HG03025 (cell line): ENCODE measurements around the gene TBX10.
"Not testable (repeated sequence)": the region's sequence is repeated elsewhere in the genome, so short reads cannot be mapped to it uniquely, and the experiment has no call there.

ENCODE experiments used
- ATAC-seq: cut with Tn5 transposase; IDR thresholded peaks from one replicate; pipeline ENCODE4 v1.9.1; 2021; ENCODE audit warnings: mild to moderate bottlenecking, moderate library complexity; ENCODE audit not compliant: unreplicated experiment, low FRiP score

TBX10 gene

GRCh38 chr11:67646535-67647336 lies 7.2 kb upstream of the TBX10 start:
- no peak for ATAC-seq

DNA sequence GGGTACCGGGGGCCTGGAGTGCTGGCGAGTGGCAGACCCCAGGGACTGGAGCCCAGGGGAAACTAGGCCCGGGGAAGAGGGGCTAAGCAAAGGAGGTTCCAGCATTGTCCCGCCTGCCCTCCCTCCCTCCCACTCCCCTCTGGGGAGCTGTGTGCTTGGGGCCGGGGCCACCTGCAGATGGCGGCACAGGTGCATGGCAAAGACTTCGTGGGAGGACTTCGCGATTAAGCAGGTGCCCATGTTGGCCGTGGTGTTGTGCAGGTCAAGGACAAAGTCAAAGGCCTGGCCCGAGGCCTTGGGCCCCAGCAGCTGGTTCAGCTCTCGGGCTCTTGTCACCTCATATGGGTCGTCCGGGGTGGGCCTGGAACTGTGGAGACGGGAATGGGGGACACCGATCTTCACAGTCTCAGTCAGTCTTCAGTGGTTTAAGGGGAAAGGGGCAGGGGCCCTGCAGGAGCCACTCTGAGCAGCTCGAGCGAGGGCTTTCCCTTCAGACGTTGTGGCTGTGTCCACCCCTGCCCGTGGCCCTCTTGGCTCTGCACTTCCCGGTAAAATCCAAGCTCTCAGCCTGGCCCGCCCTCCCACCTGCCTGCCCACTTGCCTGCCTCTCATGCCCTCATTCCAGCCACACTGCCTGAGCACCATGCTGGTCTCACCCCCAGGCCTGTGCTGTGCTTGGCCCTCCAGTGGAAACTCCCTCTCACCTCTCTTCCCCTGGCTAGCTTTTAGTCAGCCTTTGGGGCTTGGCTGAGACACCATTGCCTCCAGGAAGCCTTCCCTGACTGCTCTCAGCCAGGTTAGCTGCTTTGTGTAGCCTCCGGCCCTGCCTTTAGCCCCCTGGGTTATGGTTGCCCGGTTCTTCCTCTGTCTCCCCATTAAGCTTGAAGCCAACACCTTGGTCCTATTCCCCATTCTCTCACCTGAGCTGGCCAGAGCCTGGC lies 6.2 kb upstream of the TBX10 start:
- no peak for ATAC-seq

DNA sequence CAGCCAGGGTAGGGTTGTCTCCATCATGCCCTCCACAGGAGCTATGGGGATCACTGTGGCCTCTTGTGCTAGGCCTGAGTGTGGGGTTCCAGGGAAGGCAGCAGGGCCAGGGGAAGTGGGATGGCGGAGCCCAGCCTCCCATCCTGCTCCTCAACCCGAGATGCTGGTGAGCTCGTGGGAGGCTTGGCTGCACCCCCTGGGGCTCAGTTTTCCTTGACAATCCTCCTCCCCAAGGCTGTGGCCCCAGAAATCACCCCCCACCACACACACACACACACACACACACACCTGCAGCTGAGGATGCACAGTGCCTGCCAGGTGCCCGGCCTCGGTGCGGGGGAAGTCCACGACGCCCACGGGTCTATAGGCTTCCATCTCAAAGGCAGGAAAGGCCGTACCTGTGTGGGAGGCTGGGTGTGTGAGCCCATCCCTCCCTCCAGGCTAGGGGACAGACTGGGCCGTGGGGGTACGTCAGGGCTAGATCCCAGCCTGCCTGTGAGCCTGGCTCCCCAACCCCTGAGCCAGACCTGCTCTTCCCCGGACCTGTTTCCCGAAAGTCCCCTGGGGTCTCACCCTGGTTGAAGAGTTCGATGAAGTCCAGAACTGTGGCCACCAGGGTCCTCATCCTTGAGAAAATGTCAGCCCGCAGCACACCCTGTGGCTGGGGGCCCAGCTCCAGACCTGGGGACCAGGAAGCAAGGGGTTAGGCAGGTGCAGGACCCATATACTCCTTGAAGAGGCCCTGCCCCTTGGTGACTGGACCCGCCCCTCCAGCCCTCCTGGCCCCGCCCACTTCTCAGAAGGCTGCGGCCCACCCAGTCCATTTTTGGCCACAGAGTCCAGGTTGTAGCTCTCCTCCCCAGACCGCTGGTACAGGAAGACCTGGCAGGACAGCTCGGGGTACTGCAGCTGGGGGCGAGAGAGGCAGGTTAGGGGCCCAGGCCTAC lies 5.2 kb upstream of the TBX10 start:
- ATAC-seq, result no peak

GRCh38 chr11:67644042-67644441 lies 4.5 kb upstream of the TBX10 start:
- no peak for ATAC-seq

DNA sequence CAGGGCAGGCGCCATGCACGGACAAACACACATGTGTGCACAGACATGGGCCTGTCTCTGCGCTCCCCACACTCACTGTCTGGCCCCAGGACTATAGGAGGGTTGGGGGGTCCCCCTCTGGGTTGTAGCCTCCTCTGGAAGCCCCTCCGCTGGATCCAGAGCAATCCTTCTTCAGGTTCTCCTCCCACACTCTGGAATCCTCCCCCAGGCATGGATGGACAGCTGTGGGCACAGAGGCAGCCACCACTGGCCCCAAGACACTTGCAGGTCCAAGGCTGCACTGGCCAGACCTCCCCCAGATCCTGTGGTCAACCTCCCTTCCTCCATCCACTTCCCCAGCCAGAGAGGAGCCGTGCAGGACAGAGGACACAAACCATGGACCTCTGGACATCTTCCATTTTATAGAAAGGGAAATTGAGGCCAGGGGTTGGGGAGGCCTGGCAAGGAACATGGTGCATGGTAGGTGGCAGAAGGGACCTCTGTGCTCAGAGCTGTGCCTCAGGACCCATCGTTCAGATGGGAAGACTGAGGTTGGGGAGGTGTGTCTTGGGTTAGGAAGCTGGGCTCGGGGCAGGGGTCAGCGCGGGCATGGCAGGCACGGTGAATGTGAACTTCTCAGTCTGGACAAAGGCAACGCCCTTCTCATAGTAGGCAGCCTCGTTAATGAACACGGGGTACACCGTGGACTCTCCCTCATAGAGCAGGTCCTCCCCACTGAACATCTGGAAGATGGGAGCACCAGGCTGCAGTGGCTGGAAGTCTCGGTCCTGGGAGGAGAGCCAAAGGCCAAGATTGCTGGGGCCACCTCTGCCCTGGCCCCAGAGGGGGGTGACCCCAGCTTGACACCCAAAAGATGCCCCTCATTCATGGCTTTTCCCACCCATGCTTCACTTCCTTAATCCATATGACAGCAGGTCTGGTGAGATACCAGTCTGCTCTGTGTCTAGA lies 2.9 kb upstream of the TBX10 start:
- ATAC-seq, result no peak

- ATAC-seq, result no peak
Observed at GRCh38 chr11:67641338-67642172, 2.0 kb upstream of the TBX10 start.

- no peak for ATAC-seq
Observed at GRCh38 chr11:67640758-67641337, 1.3 kb upstream of the TBX10 start.

- no peak for ATAC-seq
Observed at GRCh38 chr11:67640021-67640757, 626 bp upstream of the TBX10 start.

GRCh38 chr11:67638535-67639437 lies 777 bp downstream of the TBX10 start:
- no peak for ATAC-seq

- not testable (repeated sequence) for ATAC-seq
Observed at GRCh38 chr11:67637441-67637840, 2.1 kb downstream of the TBX10 start.

GRCh38 chr11:67636962-67637361 lies 2.6 kb downstream of the TBX10 start:
- no peak for ATAC-seq

DNA sequence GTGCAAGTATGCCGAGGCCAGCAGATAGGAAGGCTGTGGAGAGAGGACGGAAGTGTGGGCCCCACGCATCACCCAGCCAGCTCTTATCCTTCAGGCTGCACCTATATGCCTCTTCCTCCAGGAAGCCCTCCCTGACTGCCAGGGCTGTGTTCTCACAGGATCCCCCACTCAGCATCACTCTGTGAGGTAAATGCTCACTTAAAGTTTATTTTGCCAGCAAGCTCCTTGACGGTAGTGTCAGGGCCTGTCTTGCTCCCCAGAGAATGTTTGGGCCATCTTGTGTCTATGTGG lies 4.4 kb downstream of the TBX10 start:
- ATAC-seq, result no peak

GRCh38 chr11:67634366-67635230 lies 5.0 kb downstream of the TBX10 start:
- no peak for ATAC-seq

DNA sequence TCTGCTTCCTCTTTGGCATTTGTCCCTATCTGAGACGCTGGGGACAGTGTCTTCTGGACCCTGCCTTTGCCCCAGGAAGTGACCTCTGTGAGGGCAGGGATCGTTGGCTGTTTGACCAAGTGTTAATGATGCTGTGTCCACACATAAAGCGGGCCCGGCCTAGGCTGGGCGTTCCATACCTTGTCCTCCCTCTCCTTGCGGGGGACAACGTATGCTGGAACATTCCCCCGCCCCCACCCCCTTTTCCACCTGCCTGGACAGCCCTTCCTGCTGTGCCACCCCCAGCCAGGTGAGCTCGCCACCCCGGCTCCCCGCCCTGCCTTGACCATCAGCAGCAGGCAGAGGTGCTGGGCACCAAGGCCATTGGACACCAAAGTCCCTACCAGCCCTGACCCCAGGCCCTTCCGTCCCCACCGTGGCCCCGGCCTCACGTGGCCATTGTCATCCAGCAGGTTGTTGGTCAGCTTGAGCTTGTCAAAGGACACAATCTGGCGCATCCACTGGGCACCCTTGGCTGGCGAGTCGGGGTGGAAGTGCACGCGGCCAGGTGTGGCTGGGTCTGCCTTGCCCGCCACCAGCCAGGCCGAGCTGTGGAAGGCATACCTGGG lies 5.7 kb downstream of the TBX10 start:
- ATAC-seq, result no peak

- no peak for ATAC-seq
Observed at GRCh38 chr11:67632982-67633755, 6.4 kb downstream of the TBX10 start.
